ENCODE measurements around the gene SLC22A8.

DNA sequence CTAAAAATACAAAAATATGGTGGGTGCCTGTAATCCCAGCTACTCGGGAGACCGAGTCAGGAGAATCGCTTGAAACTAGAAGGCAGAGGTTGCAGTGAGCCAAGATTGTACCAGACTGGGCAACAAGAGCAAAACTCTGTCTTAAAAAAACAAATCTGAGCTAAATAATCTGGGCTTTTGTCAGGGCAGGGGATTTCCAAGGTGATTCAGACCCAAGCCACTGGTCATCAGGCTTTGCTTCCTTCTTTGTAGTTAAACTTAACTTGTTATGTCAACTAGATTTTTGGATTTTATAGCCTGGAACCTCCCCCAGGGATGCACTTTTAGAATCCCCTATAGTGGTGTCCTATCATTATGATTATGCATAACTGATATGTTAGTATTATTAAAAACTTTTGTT, 27.0 kb upstream of the SLC22A8 start:
- TF ChIP-seq FOXM1 (IDR thresholded peaks at IDR 0.05; ENCODE audit: low read depth, low read length) (no peak), REST (IDR thresholded peaks at IDR 0.05; ENCODE audit: low read depth, low read length) (no peak), GATAD2B (conservative IDR thresholded peaks at IDR 0.05; ENCODE audit: low read depth) (no peak), KDM1A (IDR thresholded peaks at IDR 0.05; ENCODE audit: borderline replicate concordance) (no peak), CTCF (IDR thresholded peaks at IDR 0.05 in 2 of 3, conservative IDR thresholded peaks at IDR 0.05 in 1 of 3; ENCODE audit: control insufficient read depth in 2 of 3, extremely low read depth in 1 of 3, insufficient read depth in 1 of 3, low read depth in 3 of 3, low read length in 3 of 3) (no peak), CHD2 (IDR thresholded peaks at IDR 0.05; ENCODE audit: borderline replicate concordance, low read depth, low read length) (no peak), POLR2A (IDR thresholded peaks at IDR 0.05; ENCODE audit: low read depth, low read length) (no peak), NFYA (IDR thresholded peaks at IDR 0.05; ENCODE audit: borderline replicate concordance, low read depth, low read length) (no peak), MAX (IDR thresholded peaks at IDR 0.05; ENCODE audit: low read depth, low read length) (no peak), MYB (IDR thresholded peaks at IDR 0.05; ENCODE audit: borderline replicate concordance, low read depth, low read length) (no peak), RAD51 (IDR thresholded peaks at IDR 0.05) (no peak)
